Measurements from ENCODE around the gene PPP1R8.
A peak's percentile ranks its signal among the peaks of the same experiment; 100 is the strongest.
"Not testable (repeated sequence)": the region's sequence is repeated elsewhere in the genome, so short reads cannot be mapped to it uniquely, and the experiment has no call there.

Gene PPP1R8

DNA sequence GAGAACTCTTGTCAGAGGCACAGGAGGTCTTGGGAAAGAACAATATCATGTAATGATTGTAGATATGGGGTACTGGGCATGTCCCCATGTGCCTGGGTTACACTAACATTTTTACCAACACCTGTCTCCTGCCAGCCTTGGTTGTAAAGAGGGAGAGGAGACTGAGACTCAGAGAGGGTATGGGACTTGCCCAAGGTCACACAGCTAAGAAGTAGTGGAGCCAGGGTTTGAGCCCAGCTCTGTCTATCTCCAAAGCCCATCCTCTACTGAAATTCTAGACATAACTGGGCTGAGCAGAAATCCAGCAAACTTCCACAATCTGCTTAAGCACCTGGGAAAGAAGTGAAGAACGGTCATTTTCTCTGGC is 39.1 kb downstream of the PPP1R8 start:
- no peak for DNase-seq (ENCODE audit: low read depth in 2 of 3, low spot score in 2 of 3)

GRCh38 chr1:27871076-27871475 is 40.5 kb downstream of the PPP1R8 start:
- DNase-seq (ENCODE audit: low read depth in 2 of 3, low spot score in 2 of 3): not testable (repeated sequence)

GRCh38 chr1:27872059-27872801 is 41.6 kb downstream of the PPP1R8 start, which contains the start of gene THEMIS2:
Gene THEMIS2, plus strand, starts transcription at chr1:27872544. Its CDS starts 28 bp downstream, at chr1:27872572.
- DNase-seq (ENCODE audit: low read depth in 2 of 3, low spot score in 2 of 3): peak; percentile 50 to 66 (median 62)

DNA sequence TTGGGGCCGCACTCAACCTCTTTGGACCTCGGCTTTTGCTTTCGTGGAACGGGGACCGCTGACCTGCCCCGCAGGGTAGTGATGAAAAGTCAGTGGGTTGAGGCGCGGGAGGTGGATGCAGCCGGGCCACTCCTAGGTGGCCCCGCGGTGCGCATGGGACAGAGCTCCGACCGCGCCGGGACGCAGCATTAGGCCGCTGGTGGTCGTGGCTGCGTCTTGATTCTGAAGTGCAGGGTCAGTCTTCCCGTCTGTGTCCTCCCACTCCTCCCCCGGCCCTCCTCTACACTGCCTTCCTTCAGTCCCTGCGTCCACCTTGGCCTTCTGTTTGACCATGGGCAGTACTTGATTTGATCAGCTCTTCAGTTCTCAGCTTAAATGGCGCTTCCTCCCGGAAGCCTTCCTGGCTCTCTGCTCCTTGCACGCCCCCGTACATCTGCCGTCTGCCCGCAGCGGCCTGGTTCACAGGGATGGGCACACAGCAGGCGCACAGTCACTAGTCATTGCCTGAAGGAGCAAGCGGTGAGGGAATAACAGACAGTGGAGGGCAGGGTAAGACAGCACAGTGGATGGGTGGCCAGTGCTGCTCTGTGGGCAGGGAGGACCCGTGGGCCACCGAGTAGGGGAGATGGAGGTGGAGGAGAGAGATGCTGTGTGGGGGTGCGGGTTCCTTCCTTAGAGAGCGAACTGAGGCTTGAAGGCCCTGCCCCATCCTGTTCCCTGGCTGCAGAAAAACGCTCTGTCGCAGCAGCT is 42.4 kb downstream of the PPP1R8 start:
- no peak for DNase-seq (ENCODE audit: low read depth in 2 of 3, low spot score in 2 of 3)

DNA sequence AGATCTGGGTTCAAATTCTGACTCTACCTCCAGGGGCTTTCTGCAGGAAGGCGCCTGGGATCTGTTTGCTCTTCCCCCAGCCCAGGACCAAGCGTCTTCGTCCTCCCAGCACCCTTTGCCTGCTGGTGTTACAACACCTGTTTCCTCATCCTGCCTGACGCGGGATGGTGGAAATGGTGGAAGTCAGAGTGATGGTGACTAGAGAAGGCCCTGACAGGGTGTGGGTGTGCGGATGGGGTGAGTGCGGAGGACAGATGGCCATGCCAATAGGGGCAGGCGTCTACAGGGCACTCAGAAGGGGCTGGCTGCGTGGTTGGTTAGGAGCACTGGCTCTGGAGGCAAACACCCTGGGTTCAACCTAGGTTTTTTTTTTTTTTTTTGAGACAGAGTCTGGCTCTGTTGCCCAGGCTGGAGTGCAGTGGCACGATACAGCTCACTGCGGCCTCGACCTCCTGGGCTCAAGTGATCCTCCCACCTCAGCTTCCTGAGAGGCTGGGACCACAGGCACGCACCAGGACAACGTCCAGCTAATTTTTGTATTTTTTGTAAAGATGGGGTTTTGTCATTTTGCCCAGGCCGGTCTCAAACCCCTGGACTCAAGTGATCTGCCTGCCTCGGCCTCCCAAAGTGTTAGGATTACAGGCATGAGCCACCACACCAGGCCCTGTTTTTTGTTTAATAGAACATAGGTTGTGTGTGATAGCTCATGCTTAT is 43.2 kb downstream of the PPP1R8 start:
- no peak for DNase-seq (ENCODE audit: low read depth in 2 of 3, low spot score in 2 of 3)

DNA sequence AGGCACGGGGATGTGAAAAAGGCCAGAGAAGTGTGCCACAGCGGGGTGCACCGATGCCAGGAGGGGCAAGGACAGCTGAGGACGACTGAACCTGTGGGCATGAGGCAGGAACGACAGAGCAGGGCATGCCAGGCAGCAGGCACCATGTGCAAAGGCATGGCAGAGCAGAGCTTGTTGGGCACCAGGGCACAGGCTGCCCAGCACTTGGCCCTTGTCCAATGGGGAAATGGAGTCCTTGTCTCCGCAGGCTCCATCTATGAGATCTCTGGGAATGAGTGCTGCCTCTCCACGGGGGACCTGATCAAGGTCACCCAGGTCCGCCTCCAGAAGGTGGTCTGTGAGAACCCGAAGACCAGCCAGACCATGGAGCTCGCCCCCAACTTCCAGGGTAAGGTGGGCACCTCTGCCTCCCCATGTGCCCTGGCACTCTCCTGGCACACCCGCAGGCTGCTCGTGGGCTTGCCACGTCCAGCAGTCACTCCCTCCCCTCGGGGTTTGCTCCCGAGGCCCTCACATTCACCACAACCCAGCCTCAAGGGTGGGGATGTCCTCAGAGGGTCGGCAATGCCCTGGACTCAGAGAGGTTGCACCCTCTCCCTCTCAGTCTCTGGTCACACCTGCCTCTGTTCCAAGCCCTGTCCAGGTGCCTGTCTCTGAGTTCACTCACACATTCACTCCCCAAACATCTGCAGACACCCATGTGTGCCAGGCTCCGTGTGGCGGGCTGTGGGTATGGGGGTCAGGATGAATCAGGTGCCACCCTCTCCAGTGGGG is 45.9 kb downstream of the PPP1R8 start:
- DNase-seq (ENCODE audit: low read depth in 2 of 3, low spot score in 2 of 3): no peak

DNA sequence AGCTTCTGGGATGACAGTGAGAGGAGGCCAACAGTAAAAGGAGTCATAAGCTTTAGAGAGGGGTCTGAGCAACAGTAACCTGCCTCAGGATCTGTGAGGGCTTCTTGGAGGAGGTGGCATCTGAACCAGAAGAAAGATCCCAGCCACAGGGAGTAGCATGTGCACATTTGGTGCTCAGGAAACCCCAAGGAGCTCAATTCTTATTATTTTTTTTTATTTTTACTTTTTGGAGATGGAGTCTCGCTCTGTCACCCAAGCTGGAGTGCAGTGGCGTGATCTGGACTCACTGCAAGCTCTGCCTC is 46.5 kb downstream of the PPP1R8 start:
- DNase-seq (ENCODE audit: low read depth in 2 of 3, low spot score in 2 of 3): no peak

DNA sequence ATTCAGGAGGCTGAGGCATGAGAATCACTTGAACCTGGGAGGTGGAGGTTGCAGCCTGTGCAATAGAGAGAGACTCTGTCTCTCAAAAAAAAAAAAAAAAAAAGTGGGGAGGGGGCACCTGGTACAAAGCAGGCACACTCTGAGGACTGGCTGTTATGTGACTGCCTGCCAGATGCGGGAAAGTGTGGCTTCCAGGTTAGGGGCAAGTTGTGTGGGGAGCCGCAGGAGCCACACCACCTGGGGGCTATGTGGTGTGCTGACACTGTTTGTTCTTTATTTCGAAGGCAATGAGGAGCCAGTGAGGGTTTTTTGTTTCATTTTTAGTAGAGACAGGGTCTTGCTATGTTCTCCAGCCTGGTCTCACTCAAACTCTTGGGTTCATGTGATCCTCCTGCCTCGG is 47.5 kb downstream of the PPP1R8 start:
- DNase-seq (ENCODE audit: low read depth in 2 of 3, low spot score in 2 of 3): no peak

DNA sequence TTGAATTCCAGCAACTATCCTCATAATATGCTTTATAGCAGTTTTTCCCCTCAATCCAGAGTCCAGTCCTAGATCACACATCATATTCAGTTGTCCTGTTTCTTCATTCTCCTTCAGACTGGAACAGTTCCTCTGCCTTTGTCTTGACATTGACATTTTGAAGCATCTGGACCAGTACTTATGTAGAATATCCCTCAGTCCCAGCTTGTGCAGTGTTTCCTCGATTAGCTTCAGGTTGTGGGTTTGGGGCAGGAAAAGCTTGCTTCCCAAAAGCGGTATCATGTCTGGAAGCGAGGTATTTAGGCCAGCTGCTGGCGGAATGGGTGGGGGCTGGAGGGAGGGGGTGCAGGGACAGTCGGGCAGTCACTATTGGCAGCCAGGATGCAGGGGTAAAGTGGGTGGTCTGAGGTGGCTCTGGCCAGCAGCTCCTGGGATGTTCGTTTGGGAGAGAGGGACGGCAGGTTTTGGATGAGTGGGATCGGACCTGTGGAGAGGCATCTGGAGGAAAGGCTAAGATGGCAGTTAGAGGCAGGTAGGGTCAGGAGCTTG is 48.3 kb downstream of the PPP1R8 start:
- DNase-seq (ENCODE audit: low read depth in 2 of 3, low spot score in 2 of 3): no peak

DNA sequence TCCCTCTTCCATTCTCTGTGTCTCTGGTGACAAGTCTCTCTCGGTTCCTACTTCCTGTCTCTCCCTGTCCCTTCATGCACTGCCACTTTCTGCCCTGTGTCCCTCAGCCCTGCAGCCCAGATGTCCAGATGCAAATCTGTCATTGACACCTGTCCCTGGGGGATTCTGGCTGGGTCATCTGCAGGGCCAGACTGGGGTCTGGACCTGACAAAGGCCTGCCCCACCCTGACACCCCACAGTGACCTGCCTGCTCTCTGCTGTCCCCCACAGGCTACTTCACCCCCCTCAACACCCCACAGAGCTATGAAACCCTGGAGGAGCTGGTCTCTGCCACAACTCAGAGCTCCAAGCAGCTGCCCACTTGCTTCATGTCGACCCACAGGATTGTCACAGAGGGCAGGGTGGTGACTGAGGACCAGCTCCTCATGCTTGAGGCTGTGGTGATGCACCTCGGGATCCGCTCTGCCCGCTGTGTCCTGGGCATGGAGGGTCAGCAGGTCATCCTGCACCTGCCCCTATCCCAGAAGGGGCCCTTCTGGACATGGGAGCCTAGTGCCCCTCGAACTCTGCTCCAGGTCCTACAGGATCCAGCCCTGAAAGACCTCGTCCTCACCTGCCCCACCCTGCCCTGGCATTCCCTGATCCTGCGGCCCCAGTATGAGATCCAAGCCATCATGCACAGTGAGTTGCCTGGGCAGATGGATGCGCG is 48.9 kb downstream of the PPP1R8 start:
- DNase-seq (ENCODE audit: low read depth in 2 of 3, low spot score in 2 of 3): no peak

GRCh38 chr1:27882543-27882903 is 51.9 kb downstream of the PPP1R8 start:
- no peak for DNase-seq (ENCODE audit: low read depth in 2 of 3, low spot score in 2 of 3)

GRCh38 chr1:27883536-27883935 is 53.0 kb downstream of the PPP1R8 start:
- DNase-seq (ENCODE audit: low read depth in 2 of 3, low spot score in 2 of 3): no peak

GRCh38 chr1:27884006-27884954 is 53.7 kb downstream of the PPP1R8 start:
- no peak for DNase-seq (ENCODE audit: low read depth in 2 of 3, low spot score in 2 of 3)

DNA sequence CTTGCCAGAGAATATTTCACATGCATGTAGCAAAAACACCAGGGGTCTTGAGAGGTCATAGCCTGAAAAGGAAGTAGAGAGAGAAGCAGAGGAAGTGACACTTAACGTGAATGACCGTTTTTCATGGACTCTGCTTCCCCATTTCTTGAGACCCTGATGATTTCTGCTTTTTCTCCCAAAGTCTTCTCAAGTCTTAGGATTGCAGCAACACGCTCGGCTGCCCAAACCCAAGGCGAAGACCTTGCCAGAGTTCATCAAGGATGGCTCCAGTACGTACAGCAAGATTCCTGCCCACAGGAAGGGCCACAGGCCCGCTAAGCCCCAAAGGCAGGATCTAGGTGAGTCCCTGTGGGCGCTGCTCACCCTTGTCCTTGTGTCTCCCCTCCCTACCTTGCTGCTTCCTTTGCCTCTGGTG is 54.5 kb downstream of the PPP1R8 start:
- no peak for DNase-seq (ENCODE audit: low read depth in 2 of 3, low spot score in 2 of 3)

DNA sequence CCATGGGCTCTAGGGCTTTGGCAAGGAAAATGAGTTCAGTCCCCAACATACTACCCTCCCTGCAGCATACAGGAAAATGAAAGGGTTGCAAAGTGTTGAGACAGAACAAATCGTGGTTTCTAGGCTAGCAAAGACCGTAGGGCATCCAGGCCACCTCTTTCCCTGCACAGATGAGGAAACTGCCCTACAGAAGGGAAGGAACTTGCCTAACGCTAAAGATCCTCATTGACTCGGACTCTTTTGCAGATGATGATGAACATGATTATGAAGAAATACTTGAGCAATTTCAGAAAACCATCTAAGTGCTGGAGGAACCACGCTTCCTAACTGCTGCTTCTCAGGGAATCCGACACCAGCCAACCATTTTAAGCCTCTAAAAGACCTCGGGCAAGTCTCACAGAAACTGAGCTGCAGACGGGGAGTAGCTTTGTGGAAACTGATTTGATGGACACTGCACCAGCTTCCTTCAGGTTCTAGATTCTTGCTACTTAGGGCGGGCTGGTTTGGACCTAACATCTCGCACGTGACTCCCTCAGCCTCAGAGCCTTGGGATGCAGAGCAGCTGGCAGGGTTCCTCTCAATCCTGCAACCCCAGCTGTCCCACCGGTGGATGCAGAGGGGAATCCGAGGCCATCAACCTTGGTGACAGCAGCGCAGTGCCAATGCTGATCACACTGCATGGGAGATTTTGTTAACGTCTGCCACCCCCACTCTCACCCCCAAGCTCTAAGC is 55.2 kb downstream of the PPP1R8 start:
- no peak for DNase-seq (ENCODE audit: low read depth in 2 of 3, low spot score in 2 of 3)

DNA sequence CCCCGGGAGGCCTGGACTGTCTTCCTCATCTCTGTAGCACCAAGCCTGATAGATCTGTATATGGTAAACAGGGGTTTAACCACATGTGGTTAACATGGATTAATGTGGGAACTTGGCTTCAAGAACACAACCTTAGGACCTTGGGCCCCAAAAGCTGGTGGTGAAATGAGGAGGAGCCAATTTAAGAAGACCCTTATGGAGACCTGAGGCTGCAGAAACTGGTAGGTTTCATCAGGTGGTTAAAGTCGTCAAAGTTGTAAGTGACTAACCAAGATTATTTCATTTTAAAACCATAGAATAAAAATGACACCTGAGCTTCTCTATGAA is 55.7 kb downstream of the PPP1R8 start:
- no peak for DNase-seq (ENCODE audit: low read depth in 2 of 3, low spot score in 2 of 3)

DNA sequence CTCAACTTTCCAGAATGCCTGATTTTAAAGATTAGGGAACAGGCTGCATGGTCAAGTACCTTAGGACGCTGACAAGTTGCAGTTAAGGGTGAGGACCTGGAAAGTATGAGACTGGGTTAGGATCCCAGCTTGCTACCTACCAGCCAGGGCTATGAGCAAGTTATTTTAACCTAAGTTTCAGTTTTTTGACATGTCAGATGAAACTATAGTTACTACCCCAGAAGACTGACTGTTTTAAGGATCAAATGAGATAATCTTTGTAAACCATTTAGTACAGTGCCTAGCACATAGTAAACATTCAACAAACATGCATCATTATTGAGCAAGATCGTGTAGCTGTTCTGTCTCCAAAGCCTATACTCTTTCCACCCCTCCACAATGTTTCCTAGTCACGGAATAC is 56.2 kb downstream of the PPP1R8 start:
- DNase-seq (ENCODE audit: low read depth in 2 of 3, low spot score in 2 of 3): no peak

DNA sequence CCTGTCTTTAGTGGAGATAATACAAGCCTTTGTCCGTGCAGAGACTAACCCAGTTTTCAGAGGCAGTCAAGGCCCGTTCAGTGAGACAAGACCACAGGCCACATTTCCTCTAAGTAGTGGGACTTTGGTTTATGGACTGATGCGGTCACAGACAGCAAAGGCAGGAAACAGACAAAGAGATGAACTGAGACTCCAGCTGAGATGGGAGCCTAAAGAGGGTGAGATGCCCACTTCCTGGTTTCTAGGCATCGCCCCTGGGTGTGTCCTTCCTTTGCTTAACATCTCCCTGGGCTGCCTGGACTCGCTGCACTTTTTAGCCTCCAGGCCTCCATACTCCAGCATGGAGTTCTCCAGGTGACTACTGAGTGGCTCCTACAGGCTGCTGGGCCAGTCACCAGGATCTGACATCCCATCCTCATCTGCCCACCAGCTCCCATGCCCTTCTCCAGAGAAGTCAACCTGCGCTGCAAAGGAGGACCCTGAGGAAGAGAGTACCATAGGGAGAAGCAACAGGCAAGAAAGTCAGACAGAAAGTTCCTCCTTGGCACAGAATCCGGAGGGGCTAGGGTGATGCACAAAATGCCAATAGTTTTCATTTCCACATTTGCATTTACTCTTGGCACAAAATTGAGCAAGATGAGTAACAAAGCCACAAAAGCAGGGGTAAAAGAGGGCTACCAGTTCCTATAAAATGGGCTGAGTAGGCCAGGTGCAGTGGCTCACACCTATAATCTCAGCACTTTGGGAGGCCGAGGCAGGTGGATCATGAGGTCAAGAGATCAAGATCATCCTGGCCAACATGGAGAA is 56.8 kb downstream of the PPP1R8 start:
- DNase-seq (ENCODE audit: low read depth in 2 of 3, low spot score in 2 of 3): no peak

All from activated CD8-positive, alpha-beta memory T cell treated with anti-CD3 and anti-CD28 coated beads for 48 hours (primary cell).